ENCODE data around the gene WNT10A.

WNT10A gene

DNA sequence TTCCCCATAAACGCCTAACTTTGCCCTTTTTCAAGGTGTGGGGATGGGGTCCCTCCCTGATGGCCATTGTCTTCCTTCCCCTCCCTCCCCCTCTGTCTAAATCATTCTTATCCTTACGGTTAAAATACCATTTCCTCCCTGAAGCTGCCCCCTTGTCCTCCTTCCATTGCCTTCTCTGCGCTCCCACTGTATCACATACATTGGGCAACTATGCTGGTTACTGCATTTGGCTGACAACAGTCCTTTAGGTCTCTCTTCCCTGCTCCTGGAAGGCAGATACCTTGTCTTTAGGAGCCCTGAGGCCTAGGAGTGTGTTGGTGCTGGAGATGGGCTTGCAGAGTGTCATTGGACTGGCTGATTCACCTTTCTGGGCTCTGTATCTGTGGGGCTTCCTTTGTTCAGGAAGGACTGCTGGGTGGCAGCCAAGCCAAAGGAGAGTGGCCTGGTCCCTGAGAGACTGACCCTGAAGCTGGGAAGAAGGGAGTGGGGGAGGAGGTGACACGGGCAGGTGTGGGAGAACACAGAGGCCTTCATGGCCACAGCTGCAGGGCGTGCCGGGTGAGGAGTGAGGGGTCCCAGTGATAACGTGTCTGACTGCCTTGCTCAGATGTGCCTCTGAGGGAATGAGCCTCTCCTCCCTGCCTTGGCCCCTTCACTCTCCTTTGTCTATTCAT is 18.9 kb upstream of the WNT10A start:
- no peak for DNase-seq (ENCODE audit: low read depth)
- TF ChIP-seq, protein P1, sequence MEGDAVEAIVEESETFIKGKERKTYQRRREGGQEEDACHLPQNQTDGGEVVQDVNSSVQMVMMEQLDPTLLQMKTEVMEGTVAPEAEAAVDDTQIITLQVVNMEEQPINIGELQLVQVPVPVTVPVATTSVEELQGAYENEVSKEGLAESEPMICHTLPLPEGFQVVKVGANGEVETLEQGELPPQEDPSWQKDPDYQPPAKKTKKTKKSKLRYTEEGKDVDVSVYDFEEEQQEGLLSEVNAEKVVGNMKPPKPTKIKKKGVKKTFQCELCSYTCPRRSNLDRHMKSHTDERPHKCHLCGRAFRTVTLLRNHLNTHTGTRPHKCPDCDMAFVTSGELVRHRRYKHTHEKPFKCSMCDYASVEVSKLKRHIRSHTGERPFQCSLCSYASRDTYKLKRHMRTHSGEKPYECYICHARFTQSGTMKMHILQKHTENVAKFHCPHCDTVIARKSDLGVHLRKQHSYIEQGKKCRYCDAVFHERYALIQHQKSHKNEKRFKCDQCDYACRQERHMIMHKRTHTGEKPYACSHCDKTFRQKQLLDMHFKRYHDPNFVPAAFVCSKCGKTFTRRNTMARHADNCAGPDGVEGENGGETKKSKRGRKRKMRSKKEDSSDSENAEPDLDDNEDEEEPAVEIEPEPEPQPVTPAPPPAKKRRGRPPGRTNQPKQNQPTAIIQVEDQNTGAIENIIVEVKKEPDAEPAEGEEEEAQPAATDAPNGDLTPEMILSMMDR (IDR thresholded peaks at IDR 0.05; ENCODE audit: low read length, missing control alignments), result no peak
- H3K4me3 ChIP-seq (replicated peaks; ENCODE audit: low read depth, low read length), result no peak overlapping the region

DNA sequence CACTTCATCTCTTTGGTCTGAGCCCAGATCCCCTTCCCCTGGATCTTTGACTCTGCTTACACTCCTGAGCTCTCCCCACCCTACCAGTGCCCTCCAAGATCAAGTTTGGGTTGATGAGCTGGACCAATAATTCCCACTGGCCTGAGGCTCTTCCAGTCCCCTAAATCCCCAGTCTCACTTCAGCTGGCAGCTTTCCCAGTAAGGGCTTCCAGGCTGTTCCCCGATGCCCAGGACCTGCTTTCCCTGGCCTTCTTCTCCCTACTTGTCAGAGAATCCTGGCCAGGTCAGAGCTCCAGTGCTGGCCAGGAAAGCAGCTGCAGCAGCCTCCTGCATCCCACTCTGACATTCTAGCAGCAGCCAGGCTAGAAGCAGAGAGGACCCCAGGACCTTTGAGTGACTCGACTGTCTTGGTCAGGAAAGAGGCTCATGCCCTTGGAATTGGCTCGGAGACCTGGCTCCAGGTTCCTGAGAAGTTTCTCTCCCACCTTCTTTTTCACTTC is 17.6 kb upstream of the WNT10A start:
- TF ChIP-seq, protein P1 (IDR thresholded peaks at IDR 0.05; ENCODE audit: low read length, missing control alignments), result no peak
- no peak for DNase-seq (ENCODE audit: low read depth)
- no peak overlapping the region for H3K4me3 ChIP-seq (replicated peaks; ENCODE audit: low read depth, low read length)

DNA sequence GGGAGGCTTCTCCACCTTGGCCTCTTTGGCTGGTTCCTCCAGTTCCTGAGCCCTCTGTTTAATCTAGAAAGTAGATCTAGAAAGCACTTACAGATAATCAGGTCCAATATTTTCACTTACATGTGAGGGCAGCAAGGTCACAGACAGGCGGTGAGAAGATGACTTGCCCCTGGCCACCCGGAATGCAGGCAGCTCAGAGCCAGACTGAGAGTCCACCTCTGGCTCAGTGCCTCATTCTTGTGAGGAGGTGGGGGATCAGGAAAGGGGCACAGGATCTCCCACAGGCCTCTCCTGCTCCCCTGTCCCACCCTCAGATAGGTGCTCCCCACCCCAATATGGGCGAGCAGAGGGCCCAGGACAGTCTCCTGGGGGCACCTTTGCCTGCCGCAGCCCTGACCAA is 15.3 kb upstream of the WNT10A start:
- TF ChIP-seq, protein P1 (IDR thresholded peaks at IDR 0.05; ENCODE audit: low read length, missing control alignments), result no peak

GRCh38 chr2:218865999-218866398 is 14.7 kb upstream of the WNT10A start:
- H3K4me3 ChIP-seq (replicated peaks; ENCODE audit: low read depth, low read length), result no peak overlapping the region
- TF ChIP-seq, protein P1 (IDR thresholded peaks at IDR 0.05; ENCODE audit: low read length, missing control alignments), result no peak
- no peak for DNase-seq (ENCODE audit: low read depth)

More for the DNA sequence above, 15.3 kb upstream of the WNT10A start:
- H3K4me3 ChIP-seq (replicated peaks; ENCODE audit: low read depth, low read length), result no peak overlapping the region
- no peak for DNase-seq (ENCODE audit: low read depth)

DNA sequence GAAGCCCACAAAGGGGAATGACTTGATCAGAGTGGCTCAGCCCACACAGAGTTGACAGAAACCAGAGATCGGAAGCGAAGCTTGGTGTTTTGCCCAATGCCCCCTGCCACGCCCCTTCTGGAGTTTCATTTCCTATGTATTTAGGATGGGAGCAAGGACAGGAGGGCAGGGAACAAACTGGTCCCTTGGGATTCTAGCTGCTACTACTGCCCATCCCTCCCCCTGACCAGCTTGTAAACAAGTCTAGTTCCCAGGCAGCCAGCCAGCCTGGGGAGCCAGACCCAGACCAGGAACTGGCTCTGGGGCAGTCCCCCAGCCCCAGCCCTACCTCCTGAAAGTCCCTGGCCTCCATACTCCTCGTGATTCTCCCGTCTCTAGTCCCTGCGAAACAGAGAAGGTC is 12.8 kb upstream of the WNT10A start:
- H3K4me3 ChIP-seq (replicated peaks; ENCODE audit: low read depth, low read length), result no peak overlapping the region
- TF ChIP-seq, protein P1 (IDR thresholded peaks at IDR 0.05; ENCODE audit: low read length, missing control alignments), result no peak
- DNase-seq (ENCODE audit: low read depth), result no peak

- H3K4me3 ChIP-seq (replicated peaks; ENCODE audit: low read depth, low read length), result no peak overlapping the region
- TF ChIP-seq, protein P1 (IDR thresholded peaks at IDR 0.05; ENCODE audit: low read length, missing control alignments), result no peak
- DNase-seq (ENCODE audit: low read depth), result no peak
Observed at GRCh38 chr2:218869064-218869463, 11.6 kb upstream of the WNT10A start.

GRCh38 chr2:218870984-218871344 is 9.7 kb upstream of the WNT10A start:
- no peak overlapping the region for H3K4me3 ChIP-seq (replicated peaks; ENCODE audit: low read depth, low read length)

More at GRCh38 chr2:218870984-218871344, 9.7 kb upstream of the WNT10A start:
- DNase-seq (ENCODE audit: low read depth), result no peak
- TF ChIP-seq, protein P1 (IDR thresholded peaks at IDR 0.05; ENCODE audit: low read length, missing control alignments), result no peak

All from fibroblast of pulmonary artery (primary cell).